Rectal smooth muscle tissue (tissue), 1 donor: ENCODE data around the gene GFRA4.

Experiments
- H3K27ac ChIP-seq: one replicate; pipeline ENCODE4 v1.7.0; 2013; ENCODE audit warnings: low read depth, low read length, inconsistent platforms
- H3K27me3 ChIP-seq: one replicate; pipeline ENCODE4 v1.7.0; 2013; ENCODE audit warnings: low read length; ENCODE audit not compliant: control insufficient read depth, insufficient read depth
- H3K36me3 ChIP-seq: one replicate; pipeline ENCODE4 v1.7.0; 2013; ENCODE audit warnings: low read length; ENCODE audit not compliant: control insufficient read depth, insufficient read depth
- H3K4me1 ChIP-seq: one replicate; pipeline ENCODE4 v1.7.0; 2013; ENCODE audit warnings: low read length; ENCODE audit not compliant: control insufficient read depth, insufficient read depth
- H3K4me3 ChIP-seq: one replicate; pipeline ENCODE4 v1.7.0; 2013; ENCODE audit warnings: low read length
- H3K9ac ChIP-seq: one replicate; pipeline ENCODE4 v1.7.0; 2013; ENCODE audit warnings: low read length

GFRA4 gene

GRCh38 chr20:3653921-3654320, 9.3 kb downstream of the GFRA4 start:
- no peaks in the 10 kb centered on the region for H3K27me3 ChIP-seq
- H3K27ac ChIP-seq = no peak overlapping the region
- H3K9ac ChIP-seq = no peak overlapping the region
- no peaks in the 10 kb centered on the region for H3K36me3 ChIP-seq
- no peaks in the 10 kb centered on the region for H3K4me1 ChIP-seq
- H3K4me3 ChIP-seq = no peak overlapping the region

GRCh38 chr20:3652676-3653596, 10.3 kb downstream of the GFRA4 start:
- Histone ChIP-seq H3K27me3 (no peaks in the 10 kb centered on the region), H3K4me3 (no peak overlapping the region), H3K4me1 (no peaks in the 10 kb centered on the region), H3K9ac (no peak overlapping the region), H3K36me3 (no peaks in the 10 kb centered on the region), H3K27ac (no peak overlapping the region)

- H3K36me3 ChIP-seq = no peaks in the 10 kb centered on the region
- H3K4me3 ChIP-seq = no peak overlapping the region
- no peaks in the 10 kb centered on the region for H3K27me3 ChIP-seq
- H3K27ac ChIP-seq = no peak overlapping the region
- no peak overlapping the region for H3K9ac ChIP-seq
- no peaks in the 10 kb centered on the region for H3K4me1 ChIP-seq
Observed at GRCh38 chr20:3652221-3652620, 11.0 kb downstream of the GFRA4 start.

GRCh38 chr20:3651204-3651962, 11.8 kb downstream of the GFRA4 start:
- no peaks in the 10 kb centered on the region for H3K4me1 ChIP-seq
- H3K27me3 ChIP-seq = no peaks in the 10 kb centered on the region
- H3K9ac ChIP-seq = no peak overlapping the region
- no peaks in the 10 kb centered on the region for H3K36me3 ChIP-seq
- H3K4me3 ChIP-seq = no peak overlapping the region
- H3K27ac ChIP-seq = no peak overlapping the region

- Histone ChIP-seq H3K4me3 (no peak overlapping the region), H3K9ac (no peak overlapping the region), H3K36me3 (peaks cover 6% of the 10 kb centered on the region), H3K27me3 (no peaks in the 10 kb centered on the region), H3K27ac (no peak overlapping the region), H3K4me1 (no peaks in the 10 kb centered on the region)
Observed at GRCh38 chr20:3648951-3649350, 14.2 kb downstream of the GFRA4 start.

GRCh38 chr20:3647473-3647872, 15.7 kb downstream of the GFRA4 start:
- no peaks in the 10 kb centered on the region for H3K27me3 ChIP-seq
- no peak overlapping the region for H3K27ac ChIP-seq
- H3K4me3 ChIP-seq = no peak overlapping the region
- H3K9ac ChIP-seq = no peak overlapping the region
- peaks cover 6% of the 10 kb centered on the region for H3K36me3 ChIP-seq
- no peaks in the 10 kb centered on the region for H3K4me1 ChIP-seq

- Histone ChIP-seq H3K4me3 (no peak overlapping the region), H3K36me3 (peaks cover 6% of the 10 kb centered on the region), H3K27ac (no peak overlapping the region)
Observed at GRCh38 chr20:3646651-3647050, 16.5 kb downstream of the GFRA4 start.

GRCh38 chr20:3646067-3646440, 17.1 kb downstream of the GFRA4 start:
- Histone ChIP-seq H3K4me1 (no peaks in the 10 kb centered on the region), H3K27me3 (no peaks in the 10 kb centered on the region), H3K27ac (no peak overlapping the region), H3K36me3 (peaks cover 6% of the 10 kb centered on the region), H3K9ac (no peak overlapping the region), H3K4me3 (no peak overlapping the region)

More at GRCh38 chr20:3646651-3647050, 16.5 kb downstream of the GFRA4 start:
- Histone ChIP-seq H3K9ac (no peak overlapping the region), H3K27me3 (no peaks in the 10 kb centered on the region), H3K4me1 (no peaks in the 10 kb centered on the region)

GRCh38 chr20:3645309-3646066, 17.7 kb downstream of the GFRA4 start:
- H3K27ac ChIP-seq = no peak overlapping the region
- H3K9ac ChIP-seq = no peak overlapping the region
- H3K36me3 ChIP-seq = peaks cover 6% of the 10 kb centered on the region
- no peaks in the 10 kb centered on the region for H3K4me1 ChIP-seq
- no peaks in the 10 kb centered on the region for H3K27me3 ChIP-seq
- H3K4me3 ChIP-seq = no peak overlapping the region

- Histone ChIP-seq H3K27ac (no peak overlapping the region), H3K27me3 (no peaks in the 10 kb centered on the region), H3K36me3 (peaks cover 6% of the 10 kb centered on the region), H3K4me3 (no peak overlapping the region), H3K9ac (no peak overlapping the region), H3K4me1 (no peaks in the 10 kb centered on the region)
Observed at GRCh38 chr20:3640259-3640658, 22.9 kb downstream of the GFRA4 start.

GRCh38 chr20:3635346-3635745, 27.9 kb downstream of the GFRA4 start:
- Histone ChIP-seq H3K4me3 (no peak overlapping the region), H3K27ac (no peak overlapping the region), H3K36me3 (peaks cover 4% of the 10 kb centered on the region), H3K4me1 (no peaks in the 10 kb centered on the region), H3K27me3 (no peaks in the 10 kb centered on the region), H3K9ac (no peak overlapping the region)

- Histone ChIP-seq H3K27ac (no peak overlapping the region), H3K27me3 (no peaks in the 10 kb centered on the region), H3K4me1 (no peaks in the 10 kb centered on the region), H3K4me3 (no peak overlapping the region), H3K9ac (no peak overlapping the region), H3K36me3 (peaks cover 4% of the 10 kb centered on the region)
Observed at GRCh38 chr20:3633913-3634478, 29.2 kb downstream of the GFRA4 start.
